GM18873 (cell line): ENCODE data around the gene CNGA1.
A peak's percentile ranks its signal among the peaks of the same experiment; 100 is the strongest.

Source experiments
- ATAC-seq: cut with Tn5 transposase; IDR thresholded peaks from one replicate; pipeline ENCODE4 v1.9.1; 2021; ENCODE audit warnings: mild to moderate bottlenecking, moderate library complexity, moderate number of reproducible peaks; ENCODE audit not compliant: unreplicated experiment, low FRiP score

Gene CNGA1

DNA sequence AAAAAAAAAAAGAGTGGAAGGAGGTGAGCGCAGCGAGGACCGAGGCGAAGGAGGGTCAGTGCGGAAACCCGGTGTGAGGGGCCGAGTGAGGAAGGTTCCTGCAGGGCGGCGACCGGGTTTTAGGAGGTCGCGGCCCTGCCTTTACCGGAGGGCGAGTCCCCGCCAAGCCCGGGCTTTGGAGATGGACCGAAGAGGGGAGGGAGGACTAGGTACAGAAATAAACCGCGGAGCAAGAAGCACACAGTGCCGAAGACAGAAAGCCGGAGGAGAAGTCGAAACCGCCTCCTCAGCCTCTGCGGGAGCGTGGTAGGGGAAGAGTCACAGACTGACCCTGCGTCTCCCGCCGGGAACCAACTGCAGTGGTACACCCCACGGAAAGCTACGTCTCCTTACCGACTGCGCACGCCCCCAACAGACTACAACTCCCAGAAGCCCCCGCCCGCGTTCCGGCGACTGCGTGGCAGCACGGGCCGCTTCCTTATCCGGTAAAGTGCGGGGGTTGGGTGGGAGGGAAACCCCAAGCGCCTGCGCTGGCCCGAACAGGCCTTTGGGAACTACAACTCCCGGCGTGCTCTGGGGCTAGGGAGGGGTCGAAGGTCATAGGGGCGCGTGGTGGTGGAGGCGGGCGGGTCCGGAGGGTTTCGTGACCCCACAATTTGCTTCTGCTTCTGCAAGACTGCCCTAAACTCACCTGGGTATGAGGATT lies 102.1 kb downstream of the CNGA1 start, which contains the start of gene NFXL1:
TSS of gene NFXL1 (minus strand) at position 364 of the 706 bp plus-strand sequence. CDS start 380 bp downstream, outside the sequence.
- peak; percentile 97 for ATAC-seq

- peak; percentile 10 for ATAC-seq
These were observed 102.6 kb downstream of the CNGA1 start for GRCh38 chr4:47913861-47914219.

DNA sequence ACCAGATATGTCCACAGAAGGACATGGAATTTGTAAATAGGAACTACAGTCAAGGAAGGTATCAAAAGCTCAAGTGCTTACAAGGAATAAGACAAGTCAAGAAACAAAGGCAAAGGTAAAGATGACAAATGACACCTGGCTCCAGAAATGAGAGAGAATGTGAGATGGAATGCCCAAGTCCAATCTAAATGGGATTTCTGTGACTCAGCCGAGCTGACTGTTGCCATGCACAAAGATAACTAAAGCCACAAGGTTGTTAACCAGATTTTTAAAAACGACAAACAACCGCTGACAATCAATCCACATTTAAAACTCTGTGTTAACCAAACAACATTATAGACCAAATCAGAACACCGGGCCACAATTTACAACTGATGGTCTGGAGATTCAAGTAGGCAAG lies 103.2 kb downstream of the CNGA1 start:
- ATAC-seq = no peak

GRCh38 chr4:47907089-47907646 lies 109.3 kb downstream of the CNGA1 start:
- ATAC-seq = no peak

- no peak for ATAC-seq
These were observed 116.8 kb downstream of the CNGA1 start for GRCh38 chr4:47899639-47900038.

GRCh38 chr4:47891928-47892327 lies 124.6 kb downstream of the CNGA1 start:
- no peak for ATAC-seq
